Fibroblast of the aortic adventitia (primary cell): ENCODE results near the gene GATD1. TPM values are rescaled to one million over a fixed set of nuclear protein-coding genes. Genes with fewer than 3 reads are reported as not detected.

Experiments used
- DNase-seq: peaks from one replicate; pipeline ENCODE4 v3.0.0-alpha.2; 2010; ENCODE audit warnings: low read depth
- H3K4me3 ChIP-seq: 2 replicates; pipeline ENCODE4 v1.5.1; 2011; ENCODE audit warnings: low read depth, mild to moderate bottlenecking, control low read depth, low read length, moderate library complexity
- total RNA-seq: library from RNA; depleted of rRNA; stranded (reverse); fragments of >200 nt; gene quantifications from 2 replicates; pipeline ENCODE4 v1.2.3, GENCODE V29; 2012; ENCODE audit warnings: low replicate concordance
- TF ChIP-seq, protein P1 (sequence below): IDR thresholded peaks from 2 replicates; pipeline ENCODE4 v1.5.1; 2011; ENCODE audit warnings: mild to moderate bottlenecking, low read length, control low read depth, inconsistent platforms; ENCODE audit not compliant: insufficient read depth

Gene GATD1
- total RNA-seq, 1 donor = 40.6 TPM

- TF ChIP-seq, protein P1, sequence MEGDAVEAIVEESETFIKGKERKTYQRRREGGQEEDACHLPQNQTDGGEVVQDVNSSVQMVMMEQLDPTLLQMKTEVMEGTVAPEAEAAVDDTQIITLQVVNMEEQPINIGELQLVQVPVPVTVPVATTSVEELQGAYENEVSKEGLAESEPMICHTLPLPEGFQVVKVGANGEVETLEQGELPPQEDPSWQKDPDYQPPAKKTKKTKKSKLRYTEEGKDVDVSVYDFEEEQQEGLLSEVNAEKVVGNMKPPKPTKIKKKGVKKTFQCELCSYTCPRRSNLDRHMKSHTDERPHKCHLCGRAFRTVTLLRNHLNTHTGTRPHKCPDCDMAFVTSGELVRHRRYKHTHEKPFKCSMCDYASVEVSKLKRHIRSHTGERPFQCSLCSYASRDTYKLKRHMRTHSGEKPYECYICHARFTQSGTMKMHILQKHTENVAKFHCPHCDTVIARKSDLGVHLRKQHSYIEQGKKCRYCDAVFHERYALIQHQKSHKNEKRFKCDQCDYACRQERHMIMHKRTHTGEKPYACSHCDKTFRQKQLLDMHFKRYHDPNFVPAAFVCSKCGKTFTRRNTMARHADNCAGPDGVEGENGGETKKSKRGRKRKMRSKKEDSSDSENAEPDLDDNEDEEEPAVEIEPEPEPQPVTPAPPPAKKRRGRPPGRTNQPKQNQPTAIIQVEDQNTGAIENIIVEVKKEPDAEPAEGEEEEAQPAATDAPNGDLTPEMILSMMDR = no peak
- H3K4me3 ChIP-seq = no peak overlapping the region
- no peak for DNase-seq
Observed at GRCh38 chr11:765802-766091, 11.5 kb downstream of the GATD1 start.

GRCh38 chr11:765025-765801, 12.1 kb downstream of the GATD1 start:
- H3K4me3 ChIP-seq = no peak overlapping the region
- TF ChIP-seq, protein P1 = peak; percentile 56
- DNase-seq = peak; percentile 44

DNA sequence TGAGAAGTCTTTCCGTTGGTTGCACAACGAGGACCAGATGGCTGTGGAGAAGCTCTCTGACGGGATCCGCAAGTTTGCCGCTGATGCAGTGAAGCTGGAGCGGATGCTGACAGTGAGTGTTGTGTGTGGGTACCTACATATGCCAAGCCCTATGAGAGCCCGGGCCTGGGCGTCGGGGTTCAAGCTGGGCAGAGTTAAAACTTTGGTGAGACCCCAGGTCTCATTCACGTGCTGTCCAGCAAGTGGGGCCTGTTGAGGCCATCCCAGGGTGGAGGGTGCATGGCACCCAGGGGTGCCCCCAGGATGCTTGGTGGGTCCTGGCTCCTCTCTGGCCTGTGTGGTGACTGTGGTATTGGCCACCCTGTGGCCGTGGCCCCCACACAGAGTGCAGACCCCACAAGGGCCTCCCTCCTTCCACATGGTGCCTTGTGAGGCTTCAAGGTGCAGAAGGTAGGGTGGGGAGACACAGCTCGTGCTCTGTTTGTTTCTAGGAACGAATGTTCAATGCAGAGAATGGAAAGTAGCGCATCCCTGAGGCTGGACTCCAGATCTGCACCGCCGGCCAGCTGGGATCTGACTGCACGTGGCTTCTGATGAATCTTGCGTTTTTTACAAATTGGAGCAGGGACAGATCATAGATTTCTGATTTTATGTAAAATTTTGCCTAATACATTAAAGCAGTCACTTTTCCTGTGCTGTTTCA, 12.8 kb downstream of the GATD1 start:
- TF ChIP-seq, protein P1 = no peak
- no peak for DNase-seq
- H3K4me3 ChIP-seq = no peak overlapping the region

- TF ChIP-seq, protein P1 = no peak
- DNase-seq = no peak
Observed at GRCh38 chr11:763549-764321, 13.6 kb downstream of the GATD1 start.

DNA sequence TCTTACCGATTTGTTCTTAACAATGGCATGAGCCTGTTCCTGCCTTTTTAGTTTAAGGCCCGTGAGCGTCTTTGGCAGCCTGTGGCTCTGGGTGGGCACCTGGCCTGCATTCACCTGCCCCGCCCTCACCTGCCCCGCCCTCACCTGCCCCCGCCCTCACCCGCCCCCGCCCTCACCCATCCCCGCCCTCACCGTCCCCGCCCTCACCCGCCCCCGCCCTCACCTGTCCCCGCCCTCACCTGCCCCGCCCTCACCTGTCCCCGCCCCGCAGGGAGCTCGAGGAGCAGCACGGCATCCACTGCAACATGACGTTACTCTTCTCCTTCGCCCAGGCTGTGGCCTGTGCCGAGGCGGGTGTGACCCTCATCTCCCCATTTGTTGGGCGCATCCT, 14.2 kb downstream of the GATD1 start:
- TF ChIP-seq, protein P1 = no peak
- DNase-seq = no peak
- H3K4me3 ChIP-seq = no peak overlapping the region

More at GRCh38 chr11:763549-764321, 13.6 kb downstream of the GATD1 start:
- H3K4me3 ChIP-seq = no peak overlapping the region

DNA sequence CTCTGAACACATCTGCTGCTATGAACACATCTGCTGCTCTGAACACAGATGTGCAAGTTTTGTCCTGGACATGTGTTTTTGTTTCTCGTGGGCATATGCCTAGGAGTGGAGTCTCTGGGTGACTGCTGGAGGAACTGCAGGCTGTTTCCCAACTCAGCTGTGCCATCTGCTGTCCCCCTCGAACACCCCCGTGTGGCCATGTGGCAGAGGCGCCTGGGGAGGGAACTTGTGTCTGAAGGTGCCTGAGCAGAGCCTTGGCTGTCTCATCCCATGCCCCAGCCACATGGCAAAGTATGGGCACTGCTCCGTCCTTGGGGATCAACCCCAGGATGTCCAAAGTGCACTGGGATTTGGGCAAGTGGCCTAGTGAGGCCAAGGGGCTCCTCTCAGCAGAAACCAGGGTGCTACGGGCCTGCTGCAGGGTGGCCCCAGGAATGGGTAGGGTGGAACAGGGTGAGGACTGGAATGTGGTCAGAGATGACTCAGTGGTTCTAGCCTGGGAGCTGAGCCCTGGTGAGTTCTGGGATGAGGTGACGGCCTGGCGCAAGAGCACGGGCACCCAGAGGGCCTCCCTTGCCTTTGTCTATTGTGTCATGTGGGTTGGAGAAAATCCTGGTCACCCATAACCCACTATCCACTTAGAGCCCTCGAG, 14.7 kb downstream of the GATD1 start:
- H3K4me3 ChIP-seq = no peak overlapping the region
- peak; percentile 73 for DNase-seq
- TF ChIP-seq, protein P1 = peak; percentile 38
